GM18870 (cell line): ENCODE data around the gene APBA1.

Experiments
- ATAC-seq: cut with Tn5 transposase; IDR thresholded peaks from one replicate; pipeline ENCODE4 v1.9.1; 2021; ENCODE audit warnings: moderate library complexity; ENCODE audit not compliant: unreplicated experiment

Gene APBA1

DNA sequence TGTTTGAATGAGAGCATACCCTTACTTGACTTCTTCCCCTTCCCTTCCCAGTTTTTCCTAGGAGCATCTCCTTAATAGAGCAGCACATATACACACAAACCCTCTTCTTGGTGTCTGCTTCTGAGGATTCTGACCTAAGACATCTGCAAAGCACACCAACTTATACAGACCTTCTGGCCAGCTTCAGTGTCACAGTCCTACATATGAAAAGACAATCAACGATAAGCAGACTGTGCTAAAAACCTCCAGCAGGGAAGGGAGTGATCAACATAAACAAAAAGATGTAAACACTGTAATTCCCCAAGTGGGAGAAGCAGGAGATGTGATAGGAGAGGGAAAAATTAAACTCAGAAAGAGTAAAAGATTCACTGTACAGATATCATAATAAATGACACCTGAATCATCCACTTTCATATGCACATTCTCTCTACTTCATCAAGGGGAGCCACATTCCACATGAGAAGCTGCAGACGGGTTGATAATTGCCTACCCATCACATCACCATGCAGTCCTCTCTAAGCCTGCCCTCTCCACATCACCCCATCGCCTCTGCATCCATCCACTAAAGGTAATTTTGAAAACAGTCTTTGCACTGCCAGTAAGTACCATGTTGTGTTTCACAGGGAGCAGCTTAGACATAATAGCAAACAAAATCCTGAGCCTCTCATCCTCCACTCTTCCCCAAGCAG, 13.0 kb downstream of the APBA1 start:
- no peak for ATAC-seq

DNA sequence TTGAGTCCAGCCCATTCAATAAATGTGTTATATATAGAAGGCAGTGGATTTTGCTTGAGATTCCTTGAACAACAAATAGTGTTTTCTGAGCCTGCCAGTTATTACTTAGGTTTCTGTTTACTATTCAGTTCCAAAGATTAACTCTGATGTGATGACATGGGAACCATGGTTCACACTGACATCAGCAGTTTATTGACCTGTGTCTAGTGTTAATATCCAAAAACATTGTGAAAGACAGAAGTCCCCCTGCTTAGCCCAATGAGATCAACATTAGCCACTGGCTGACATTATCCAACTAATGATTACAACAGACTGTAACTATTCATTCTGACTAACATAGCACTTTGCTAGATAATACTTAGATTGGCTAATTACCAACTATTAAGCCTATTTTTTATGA, 14.9 kb downstream of the APBA1 start:
- no peak for ATAC-seq

DNA sequence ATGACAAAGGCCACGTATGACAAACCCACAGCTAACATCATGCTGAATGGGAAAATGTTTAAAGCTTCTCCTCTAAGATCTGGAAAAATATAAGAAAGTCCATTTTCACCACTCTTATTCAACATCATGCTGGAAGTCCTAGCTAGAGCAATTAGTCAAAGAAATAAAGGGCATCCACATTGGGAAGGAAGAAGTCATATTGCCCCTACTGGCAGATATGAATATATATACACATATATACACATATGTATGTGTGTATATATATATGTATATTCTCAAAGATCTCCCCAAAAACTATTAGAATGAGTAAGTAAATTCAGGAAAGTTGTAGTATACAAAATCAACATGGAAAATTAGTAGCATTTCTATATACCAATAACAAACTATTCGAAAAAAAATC, 17.1 kb downstream of the APBA1 start:
- no peak for ATAC-seq

DNA sequence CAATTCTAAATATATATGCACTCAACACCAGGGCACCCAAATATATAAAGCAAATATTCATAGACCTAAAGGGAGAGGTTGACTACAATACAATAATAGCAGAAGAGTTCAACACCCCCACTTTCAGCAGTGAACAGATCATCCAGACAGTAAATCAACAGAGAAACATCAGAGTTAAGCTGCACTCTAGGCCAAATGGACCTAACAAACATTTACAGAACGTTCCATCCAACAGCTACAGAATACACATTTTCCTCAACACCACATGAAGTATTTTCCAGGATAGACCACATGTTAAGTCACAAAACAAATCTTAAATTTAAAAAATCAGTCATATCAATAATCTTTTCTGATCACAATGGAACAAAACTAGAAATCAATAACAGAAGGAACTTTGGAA, 18.9 kb downstream of the APBA1 start:
- ATAC-seq: no peak

DNA sequence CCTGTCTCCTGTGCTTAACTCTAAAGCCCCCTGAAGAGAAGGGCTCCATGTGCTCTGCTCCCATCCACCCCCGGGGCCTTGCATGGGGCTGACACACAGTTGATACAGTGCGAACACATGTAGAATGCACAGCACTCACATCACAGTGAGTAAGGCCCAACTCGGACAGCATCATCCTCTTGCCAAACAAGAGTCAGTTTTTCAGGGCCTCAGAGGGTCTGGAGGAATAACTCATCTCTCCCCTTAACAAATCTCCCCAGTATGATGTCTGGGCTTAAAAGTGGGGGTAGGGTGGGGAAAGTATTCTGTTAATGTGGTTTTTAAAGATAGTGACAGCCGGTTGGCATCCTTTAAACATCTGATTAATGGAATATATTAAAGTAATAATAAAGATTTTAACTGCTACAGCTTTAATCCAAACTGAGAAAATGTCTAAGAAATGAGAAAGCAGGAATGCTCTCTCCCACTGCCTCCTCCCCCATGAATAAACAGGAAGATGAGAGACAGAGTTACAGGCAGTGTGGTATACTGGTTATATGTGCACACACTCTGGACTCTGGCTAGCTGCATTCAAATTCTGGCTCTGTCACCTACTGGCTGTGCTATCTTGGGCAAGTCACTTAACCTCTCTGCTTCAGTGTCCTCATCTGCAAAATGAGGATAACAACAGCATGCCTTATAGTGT, 22.5 kb downstream of the APBA1 start:
- no peak for ATAC-seq

DNA sequence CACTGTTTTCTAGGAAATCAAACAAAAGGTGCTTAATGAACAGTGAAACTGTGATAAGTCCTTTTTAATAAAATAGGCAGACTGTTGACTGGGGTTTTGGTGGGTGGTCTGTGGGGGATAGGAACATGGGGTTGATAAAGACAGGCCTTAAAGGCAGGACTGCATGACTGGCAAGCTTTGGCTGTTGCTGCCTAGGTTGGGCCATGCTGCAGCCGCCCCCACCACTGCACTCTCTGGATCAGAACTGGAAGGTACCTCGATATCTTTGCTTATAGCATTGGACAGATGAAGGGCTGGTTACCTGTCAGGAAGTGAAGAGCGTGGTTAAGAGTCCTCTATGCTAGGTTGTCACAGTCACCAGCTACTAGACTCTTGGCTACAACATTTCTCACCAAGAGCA, 24.4 kb downstream of the APBA1 start:
- no peak for ATAC-seq

DNA sequence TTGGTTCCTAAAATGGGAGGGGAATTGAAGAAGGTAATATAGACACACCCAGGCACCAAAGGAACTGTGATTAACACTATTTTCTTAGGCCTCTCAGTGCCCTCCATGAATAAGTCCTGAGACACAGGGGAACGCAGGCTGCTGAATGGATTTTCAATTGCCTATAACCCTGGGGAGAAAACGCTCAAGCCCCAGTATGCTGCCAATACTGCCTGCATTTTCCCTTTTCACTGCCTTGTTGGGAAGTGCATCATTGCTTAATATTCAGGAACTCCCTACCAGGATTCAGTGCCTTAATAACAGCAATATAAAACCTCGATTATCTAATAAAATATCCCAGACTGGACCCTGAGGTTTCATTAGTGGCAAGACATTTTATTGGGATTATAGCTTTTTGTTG, 25.4 kb downstream of the APBA1 start:
- no peak for ATAC-seq

DNA sequence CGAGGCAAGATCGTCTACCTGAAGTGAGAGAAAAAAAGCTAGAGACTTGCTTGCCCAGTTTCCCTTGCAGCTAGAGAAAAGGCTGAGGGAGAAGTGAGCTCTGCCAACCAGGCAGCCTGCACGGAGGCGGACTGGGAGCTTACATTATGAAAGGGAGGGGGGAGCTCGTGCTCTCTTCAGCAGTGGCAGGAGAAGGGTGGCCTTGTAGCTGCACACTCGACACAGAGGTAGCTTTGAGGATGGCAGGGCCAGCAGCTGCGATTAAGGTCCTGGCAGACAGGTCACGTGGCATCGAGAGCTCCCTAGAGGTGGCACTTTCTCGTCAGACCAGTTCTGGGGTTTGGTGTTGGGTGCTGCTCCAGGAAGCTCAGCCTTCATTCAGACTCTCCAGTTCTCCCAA, 26.7 kb downstream of the APBA1 start:
- no peak for ATAC-seq

DNA sequence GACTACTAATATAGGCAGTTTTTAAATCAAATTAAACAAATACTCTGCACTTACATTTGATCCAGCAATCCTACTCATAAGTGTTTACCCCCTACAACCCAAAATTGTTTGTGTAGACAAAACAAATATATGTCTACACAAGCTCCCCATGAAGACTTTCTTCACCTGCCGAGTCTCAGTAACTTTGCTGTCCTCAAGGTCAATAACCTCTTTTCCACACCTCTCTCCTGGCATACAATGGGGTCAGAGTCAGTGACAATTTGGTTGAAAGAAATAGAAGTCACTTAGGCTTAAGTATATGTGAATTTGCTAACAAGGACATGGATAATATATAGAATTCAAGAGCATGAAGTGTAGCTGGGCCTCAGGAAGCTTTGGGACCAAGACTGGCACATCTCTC, 29.1 kb downstream of the APBA1 start:
- ATAC-seq: no peak

DNA sequence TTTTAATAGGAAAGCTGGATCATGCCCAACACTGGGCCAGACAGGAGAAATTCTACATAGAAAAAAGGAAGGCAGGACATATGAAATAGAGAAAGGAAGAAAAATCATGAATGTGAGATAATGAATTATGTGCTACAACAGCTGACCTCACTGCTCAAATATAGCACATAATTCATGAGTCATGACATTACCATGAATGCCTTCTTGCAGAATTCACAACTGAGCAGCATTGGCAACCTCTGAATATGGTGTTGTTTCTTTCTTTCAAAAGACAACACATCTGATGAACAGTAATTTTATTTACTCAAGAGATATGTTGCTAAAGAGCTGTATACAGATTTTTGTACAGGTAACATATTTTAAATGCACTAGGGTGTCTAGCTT, 34.4 kb downstream of the APBA1 start:
- ATAC-seq: no peak

DNA sequence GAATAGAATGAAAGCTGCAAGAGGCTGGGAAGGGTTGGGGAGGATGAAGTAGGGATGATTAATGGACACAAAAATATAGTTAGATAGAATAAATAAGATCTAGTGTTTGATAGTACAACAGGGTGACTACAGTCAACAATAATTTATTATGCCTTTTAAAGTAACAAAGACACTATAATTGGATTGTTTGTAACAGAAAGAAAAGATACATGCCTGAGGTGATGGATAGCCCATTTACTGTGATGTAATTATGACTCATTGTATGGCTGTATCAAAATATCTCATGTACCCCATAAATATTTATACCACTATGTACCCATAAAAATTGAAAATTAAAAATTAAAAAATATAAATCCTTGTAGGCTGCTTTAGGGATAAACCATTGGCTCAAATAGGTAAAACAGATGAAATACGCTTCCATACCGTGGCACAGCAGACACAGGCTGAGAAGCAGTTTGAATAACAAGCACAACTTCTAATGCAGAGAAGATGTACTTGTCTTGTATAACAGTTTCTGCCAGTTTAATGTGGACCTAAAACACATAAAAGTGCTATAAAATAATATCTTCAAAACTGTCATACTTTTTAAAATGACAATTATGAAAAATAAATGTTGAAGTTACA, 34.9 kb downstream of the APBA1 start:
- ATAC-seq: no peak

DNA sequence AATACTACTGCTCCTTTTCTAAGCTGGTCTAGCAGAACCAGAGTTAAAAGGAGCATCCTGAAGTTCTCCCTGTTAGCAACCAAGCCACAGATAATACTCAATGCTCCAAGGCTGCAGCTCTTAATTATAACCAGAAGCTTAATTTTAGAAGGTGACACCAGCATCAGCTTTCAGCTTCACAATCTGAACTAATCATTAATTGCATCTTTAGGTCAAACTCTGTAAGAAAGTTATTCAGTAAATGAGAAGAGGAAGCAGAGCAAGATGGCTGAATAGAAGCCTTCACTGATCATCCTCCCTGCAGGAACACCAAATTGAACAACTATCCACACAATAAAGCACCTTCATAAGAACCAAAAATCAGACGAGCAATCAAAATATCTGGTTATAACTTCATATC, 38.5 kb downstream of the APBA1 start:
- ATAC-seq: no peak

DNA sequence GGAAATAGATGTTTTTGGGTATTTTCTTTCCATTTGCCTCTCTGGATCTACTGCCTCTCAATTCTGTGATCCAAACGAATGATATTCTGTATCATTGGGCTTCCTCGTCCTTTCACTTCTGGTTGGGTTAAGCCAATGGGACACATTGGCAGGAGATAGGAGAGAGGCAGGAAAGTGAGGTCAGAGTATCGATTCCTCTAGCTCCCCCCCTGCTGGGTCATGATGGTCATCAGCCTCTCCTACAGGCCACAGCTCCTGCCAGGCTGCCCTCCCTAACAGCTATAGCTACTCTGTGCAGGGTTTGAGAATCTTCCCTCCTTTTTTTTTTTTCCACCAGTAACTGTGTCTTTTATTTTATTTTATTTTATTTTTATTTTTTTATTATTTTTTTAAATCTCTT, 39.4 kb downstream of the APBA1 start:
- ATAC-seq: no peak

DNA sequence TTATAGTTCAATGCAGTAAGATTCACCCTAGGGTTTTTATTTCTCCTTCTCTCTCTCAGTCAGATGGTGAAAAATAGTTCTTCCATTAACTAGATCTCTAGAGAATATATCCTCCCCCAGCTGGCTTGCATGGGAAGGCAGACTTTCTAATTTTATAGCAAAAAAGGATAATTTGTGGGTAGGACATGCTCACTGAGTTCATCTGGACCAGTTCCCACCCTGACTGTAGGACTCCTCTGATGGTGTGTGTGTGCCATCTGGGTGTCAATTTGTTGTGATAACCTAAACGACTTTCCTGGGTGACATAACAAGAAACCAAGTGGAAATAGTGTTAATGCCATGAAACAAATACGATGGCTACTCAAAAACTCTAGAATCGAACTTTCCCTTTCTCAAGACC, 44.9 kb downstream of the APBA1 start:
- ATAC-seq: no peak

DNA sequence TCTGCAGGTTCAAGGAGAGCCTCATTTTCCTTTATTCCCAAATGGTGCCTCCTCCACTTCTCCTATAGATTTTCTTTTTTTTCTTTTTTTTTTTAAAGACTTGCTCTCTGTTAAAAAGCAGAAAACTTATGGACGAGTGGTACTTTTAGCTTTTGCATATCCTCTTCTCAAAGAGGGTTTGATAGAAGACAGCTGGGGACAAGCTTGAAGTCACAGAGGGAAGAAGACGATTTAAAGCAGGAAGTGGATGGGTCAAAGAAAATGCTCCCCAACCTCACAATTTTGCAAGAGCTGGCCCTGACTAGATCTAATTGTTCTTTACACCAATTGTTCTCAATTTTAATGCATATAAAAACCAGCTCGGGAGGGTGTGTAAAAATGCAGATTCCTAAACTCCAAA, 48.9 kb downstream of the APBA1 start:
- no peak for ATAC-seq

DNA sequence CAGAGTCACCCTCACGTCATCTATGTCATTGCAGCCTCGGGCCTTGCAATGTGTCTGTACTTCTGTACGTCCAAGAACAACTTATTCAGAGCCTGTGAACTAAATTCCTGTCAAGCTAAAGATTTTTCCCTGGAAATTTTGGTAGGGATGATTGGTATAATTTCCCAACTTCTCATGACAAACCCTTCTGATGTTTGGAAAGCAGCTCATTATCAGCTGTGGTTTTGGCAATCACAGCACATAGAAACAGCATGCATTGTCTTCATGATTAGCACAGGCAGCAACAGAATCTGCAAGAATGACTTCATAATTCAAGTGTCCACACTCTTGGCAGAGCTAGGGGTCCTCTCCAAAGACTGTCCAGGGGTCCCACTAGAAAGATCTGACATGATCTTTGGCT, 49.5 kb downstream of the APBA1 start:
- no peak for ATAC-seq

DNA sequence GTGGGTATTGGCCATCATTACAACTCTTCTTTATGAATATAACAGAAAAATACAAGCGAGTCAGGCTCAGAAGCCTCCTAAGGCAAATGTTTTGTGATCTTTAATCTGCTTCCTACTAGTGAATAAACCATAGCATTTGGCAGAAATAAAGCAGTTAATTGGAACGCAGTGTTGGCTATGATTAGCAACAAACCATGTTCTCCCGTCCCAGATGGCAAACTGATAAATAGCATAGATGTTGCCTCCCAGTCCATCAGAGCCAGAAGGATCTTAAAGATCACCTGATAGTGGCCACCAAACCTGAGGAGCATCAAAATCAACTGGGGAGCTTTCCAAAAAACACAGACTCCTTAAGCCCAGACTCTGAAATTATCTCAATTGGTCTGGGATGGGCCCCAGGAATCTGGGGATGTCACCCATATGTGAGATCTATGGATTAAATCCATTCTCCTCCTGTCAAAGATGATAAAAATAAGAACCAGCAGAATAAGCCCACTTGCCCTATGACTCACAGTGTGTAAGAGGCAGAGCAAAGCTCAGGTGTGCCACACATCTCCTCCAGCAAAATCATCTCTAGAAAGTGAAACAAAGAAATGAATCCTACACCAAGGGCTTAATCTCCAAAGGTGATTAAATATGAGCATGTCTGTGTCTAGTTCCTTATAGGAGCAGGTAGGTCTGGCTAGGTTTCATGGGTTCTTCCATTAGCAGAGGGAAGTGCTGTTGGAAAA, 50.3 kb downstream of the APBA1 start:
- ATAC-seq: no peak

DNA sequence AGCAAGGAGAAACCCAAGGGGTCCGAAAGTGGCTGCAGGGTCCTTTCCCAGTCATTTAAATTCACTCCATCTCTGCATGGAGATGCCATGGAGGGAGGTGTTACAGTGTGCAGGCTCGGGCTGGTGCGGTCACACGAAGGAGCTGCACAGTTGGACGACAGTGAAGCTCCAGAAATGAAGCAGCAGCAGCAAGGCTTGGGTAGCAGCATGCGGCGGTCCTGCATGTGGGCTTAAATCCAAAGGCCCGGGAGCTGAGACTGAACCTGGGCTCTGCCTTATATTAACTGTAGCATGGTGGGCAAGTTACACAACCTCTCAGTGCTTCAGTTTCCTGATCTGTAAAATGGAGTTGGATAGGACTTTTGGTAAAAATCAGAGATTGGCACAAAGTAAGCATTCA, 51.4 kb downstream of the APBA1 start:
- ATAC-seq: no peak

DNA sequence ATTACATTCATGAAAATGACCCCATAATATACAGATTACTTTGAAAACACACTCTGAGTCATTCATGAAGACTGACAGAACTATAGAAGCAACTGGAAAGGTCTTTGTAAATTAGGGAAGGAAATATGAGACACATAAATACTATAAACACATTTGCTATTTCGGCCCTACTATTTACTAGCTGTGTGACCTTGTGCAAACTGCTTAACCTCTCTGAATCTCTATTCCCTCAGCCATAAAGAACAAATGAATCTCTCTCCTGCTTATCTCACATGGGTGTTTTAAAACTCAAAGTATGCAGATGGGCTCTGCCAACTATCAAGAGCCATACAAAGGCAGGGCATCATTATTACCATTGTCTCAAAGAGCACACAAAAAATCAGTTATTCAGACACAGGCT, 52.9 kb downstream of the APBA1 start:
- no peak for ATAC-seq

DNA sequence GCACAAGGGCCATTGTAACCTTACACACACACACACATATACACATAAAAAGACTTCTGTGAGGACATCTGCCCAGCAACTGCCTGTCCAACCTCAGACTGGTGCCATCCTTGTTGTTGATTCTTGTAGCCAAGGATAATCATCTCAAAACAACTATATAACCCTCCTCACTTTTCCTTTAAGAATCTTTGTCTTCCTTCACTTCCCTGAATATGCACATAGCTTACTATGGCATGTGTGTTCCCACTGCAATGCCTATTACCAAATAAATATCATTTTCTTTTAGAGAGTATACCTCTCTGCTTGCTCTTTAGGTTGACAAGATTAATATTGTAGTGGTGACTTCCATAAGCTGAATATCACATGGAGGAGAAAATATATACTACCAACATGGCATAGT, 55.2 kb downstream of the APBA1 start:
- no peak for ATAC-seq

DNA sequence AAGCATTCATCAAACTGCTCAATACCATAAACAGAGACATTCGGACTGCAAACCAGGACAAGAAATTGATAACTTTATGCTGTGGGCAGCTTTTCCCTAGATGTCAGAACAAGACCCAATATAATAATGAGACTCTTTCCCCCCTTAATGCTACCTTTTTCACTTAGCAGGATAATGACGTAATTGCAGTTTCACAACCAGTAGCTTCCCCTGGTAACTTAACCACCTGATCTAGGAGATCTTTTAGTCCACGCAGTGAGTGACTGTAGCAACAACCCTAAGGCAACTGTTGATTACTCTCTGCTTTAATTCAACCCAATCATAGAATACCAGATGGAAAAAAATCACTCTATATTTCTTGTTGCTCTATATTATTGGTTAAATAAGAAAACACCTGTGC, 56.3 kb downstream of the APBA1 start:
- ATAC-seq: no peak

DNA sequence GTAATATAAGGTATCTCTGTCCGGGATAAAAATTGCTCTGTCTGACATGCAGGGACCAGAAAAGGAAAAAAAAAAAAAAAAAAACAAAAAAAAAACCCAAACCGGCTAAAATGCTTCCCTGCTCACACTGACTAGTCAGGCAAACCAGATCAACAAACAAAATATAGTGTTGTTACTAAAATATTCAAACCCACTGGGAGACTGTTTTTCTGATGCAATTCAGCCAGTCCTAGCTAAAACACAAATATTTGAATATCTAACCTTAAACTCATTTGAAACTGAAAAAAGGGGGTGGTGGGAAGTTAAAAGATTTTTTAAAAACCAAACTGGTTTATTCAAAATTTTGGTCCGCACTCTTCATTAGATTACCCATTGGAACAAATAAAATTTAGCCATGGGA, 61.0 kb downstream of the APBA1 start:
- no peak for ATAC-seq
